ENCODE measurements around the gene STXBP6.

STXBP6 gene

DNA sequence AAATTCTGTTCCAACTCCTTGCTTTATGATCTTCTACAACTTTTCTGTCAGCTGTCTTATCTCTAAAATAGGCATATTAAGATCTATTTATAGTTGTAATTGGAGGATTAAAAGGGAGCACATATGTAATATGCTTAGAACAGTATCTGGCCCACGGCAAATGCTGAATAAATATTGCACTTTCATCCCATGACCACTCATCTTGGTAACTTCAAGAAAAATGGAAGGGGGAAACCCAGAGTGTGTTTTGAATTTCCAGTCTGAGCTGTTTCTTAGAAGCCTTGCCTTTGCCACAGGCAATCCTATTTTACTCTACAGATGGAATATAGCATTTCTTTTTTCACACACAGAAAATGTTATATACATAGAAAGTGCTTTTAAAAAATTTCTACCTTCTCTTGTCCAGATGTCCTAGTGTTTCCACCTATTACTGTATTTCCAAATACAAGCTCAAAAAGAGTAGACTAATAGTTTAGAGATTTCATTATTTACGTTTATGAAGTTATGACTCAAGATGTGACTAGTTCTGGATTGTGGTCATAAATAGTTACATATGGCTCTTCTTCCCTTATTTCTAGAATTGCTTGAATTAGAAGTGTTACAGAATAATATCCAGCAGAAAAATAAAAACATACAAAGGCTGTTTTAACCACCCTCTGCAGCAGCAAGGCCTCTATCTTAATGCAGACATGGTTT lies 6.2 kb upstream of the STXBP6 start:
- Histone ChIP-seq H3K79me2 (ENCODE audit: control insufficient read depth, insufficient read depth, low read length) (no peaks in the 10 kb centered on the region), H2BK120ac (ENCODE audit: low read depth, low read length) (no peak overlapping the region), H3K27me3 (ENCODE audit: insufficient read depth, low read length, poor library complexity) (peaks cover 9% of the 10 kb centered on the region), H3K4me1 (ENCODE audit: control insufficient read depth, low read depth, low read length) (no peaks in the 10 kb centered on the region), H3K4me3 (ENCODE audit: low read length) (no peak overlapping the region), H3K27ac (ENCODE audit: low read depth, low read length) (no peak overlapping the region), H4K8ac (ENCODE audit: low read depth, low read length) (no peak overlapping the region), H3K36me3 (ENCODE audit: control insufficient read depth, insufficient read depth, low read length) (no peaks in the 10 kb centered on the region), H2AK5ac (ENCODE audit: low read length) (no peak overlapping the region), H3K4me2 (ENCODE audit: low read length) (no peak overlapping the region), H2BK5ac (ENCODE audit: low read length) (no peak overlapping the region), H3K9ac (ENCODE audit: low read length) (no peak overlapping the region), H3K18ac (ENCODE audit: low read length) (no peak overlapping the region), H3K23ac (ENCODE audit: low read length) (no peak overlapping the region), H4K5ac (ENCODE audit: low read length) (no peak overlapping the region), H2BK15ac (replicated peaks; ENCODE audit: low read depth) (no peak overlapping the region), H3K79me1 (ENCODE audit: low read length) (no peaks in the 10 kb centered on the region), H3K56ac (ENCODE audit: low read length) (no peak overlapping the region), H3K4ac (ENCODE audit: low read depth, low read length) (no peak overlapping the region)
- DNase-seq: no peak
- no CpG with 5 or more reads among the region's 2 CpGs for whole genome bisulfite sequencing (ENCODE audit: extremely low coverage, insufficient coverage, low lambda C conversion rate)

DNA sequence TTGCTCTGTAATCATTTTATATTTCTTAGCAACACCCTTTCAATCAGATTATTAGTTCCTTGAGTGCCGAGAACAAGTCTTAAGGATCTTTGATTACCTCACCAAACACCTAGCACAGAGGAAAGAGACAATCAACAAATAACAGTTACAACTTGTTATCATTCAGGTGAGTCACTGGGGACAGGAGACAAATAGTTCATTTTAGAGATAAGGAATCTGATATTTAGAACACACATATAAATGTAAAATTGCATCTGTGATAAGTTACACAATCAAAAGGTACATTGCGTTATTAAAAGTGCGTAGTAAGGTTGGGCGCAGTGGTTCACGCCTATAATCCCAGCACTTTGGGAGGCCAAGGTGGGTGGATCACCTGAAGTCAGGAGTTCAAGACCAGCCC lies 5.1 kb upstream of the STXBP6 start:
- DNase-seq: no peak
- Histone ChIP-seq H3K79me2 (ENCODE audit: control insufficient read depth, insufficient read depth, low read length) (no peaks in the 10 kb centered on the region), H3K4me2 (ENCODE audit: low read length) (no peak overlapping the region), H4K8ac (ENCODE audit: low read depth, low read length) (no peak overlapping the region), H2AK5ac (ENCODE audit: low read length) (no peak overlapping the region), H3K9ac (ENCODE audit: low read length) (no peak overlapping the region), H3K4ac (ENCODE audit: low read depth, low read length) (no peak overlapping the region), H3K27me3 (ENCODE audit: insufficient read depth, low read length, poor library complexity) (peaks cover 13% of the 10 kb centered on the region), H3K56ac (ENCODE audit: low read length) (no peak overlapping the region), H4K5ac (ENCODE audit: low read length) (no peak overlapping the region), H3K36me3 (ENCODE audit: control insufficient read depth, insufficient read depth, low read length) (no peaks in the 10 kb centered on the region), H2BK15ac (replicated peaks; ENCODE audit: low read depth) (no peak overlapping the region), H3K23ac (ENCODE audit: low read length) (no peak overlapping the region), H3K27ac (ENCODE audit: low read depth, low read length) (no peak overlapping the region), H3K18ac (ENCODE audit: low read length) (no peak overlapping the region), H2BK120ac (ENCODE audit: low read depth, low read length) (no peak overlapping the region), H3K4me3 (ENCODE audit: low read length) (no peak overlapping the region), H3K4me1 (ENCODE audit: control insufficient read depth, low read depth, low read length) (no peaks in the 10 kb centered on the region), H3K79me1 (ENCODE audit: low read length) (no peaks in the 10 kb centered on the region), H2BK5ac (ENCODE audit: low read length) (no peak overlapping the region)
- WGBS (ENCODE audit: extremely low coverage, insufficient coverage, low lambda C conversion rate): no CpG with 5 or more reads among the region's 5 CpGs

DNA sequence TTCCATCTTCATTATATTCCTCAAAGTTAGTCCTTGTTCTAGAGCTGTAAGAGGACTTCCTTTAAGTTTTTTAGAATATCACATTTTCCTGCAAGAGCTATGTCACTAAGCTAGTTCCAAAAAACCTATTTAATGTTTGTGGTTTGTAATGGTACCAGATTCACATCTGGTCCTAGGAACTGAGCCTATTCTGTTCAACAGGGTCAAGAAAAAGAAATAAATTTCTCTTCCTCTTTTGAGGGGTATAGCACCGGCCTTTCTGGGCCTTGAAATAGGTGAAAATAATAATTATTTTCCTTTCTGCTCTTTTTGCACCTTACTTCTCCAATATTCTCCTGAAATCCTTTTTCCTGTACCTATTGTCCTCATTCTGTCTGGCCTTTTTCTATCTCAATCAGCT lies 3.6 kb upstream of the STXBP6 start:
- Histone ChIP-seq H2AK5ac (ENCODE audit: low read length) (no peak overlapping the region), H3K9ac (ENCODE audit: low read length) (no peak overlapping the region), H2BK15ac (replicated peaks; ENCODE audit: low read depth) (no peak overlapping the region), H3K79me1 (ENCODE audit: low read length) (no peaks in the 10 kb centered on the region), H3K18ac (ENCODE audit: low read length) (no peak overlapping the region), H3K4ac (ENCODE audit: low read depth, low read length) (no peak overlapping the region), H3K27ac (ENCODE audit: low read depth, low read length) (no peak overlapping the region), H2BK5ac (ENCODE audit: low read length) (no peak overlapping the region), H3K79me2 (ENCODE audit: control insufficient read depth, insufficient read depth, low read length) (no peaks in the 10 kb centered on the region), H3K23ac (ENCODE audit: low read length) (no peak overlapping the region), H3K4me3 (ENCODE audit: low read length) (no peak overlapping the region), H3K4me2 (ENCODE audit: low read length) (no peak overlapping the region), H4K8ac (ENCODE audit: low read depth, low read length) (no peak overlapping the region), H2BK120ac (ENCODE audit: low read depth, low read length) (no peak overlapping the region), H3K56ac (ENCODE audit: low read length) (no peak overlapping the region), H3K27me3 (ENCODE audit: insufficient read depth, low read length, poor library complexity) (peaks cover 24% of the 10 kb centered on the region), H3K36me3 (ENCODE audit: control insufficient read depth, insufficient read depth, low read length) (no peaks in the 10 kb centered on the region), H4K5ac (ENCODE audit: low read length) (no peak overlapping the region), H3K4me1 (ENCODE audit: control insufficient read depth, low read depth, low read length) (no peaks in the 10 kb centered on the region)
- DNase-seq: no peak
- WGBS (ENCODE audit: extremely low coverage, insufficient coverage, low lambda C conversion rate): no CpG with 5 or more reads among the region's 1 CpG

- no peak overlapping the region for H3K4me3 ChIP-seq (ENCODE audit: low read length)
- H4K8ac ChIP-seq (ENCODE audit: low read depth, low read length): no peak overlapping the region
- no CpG with 5 or more reads among the region's 4 CpGs for WGBS (ENCODE audit: extremely low coverage, insufficient coverage, low lambda C conversion rate)
- no peak overlapping the region for H3K4ac ChIP-seq (ENCODE audit: low read depth, low read length)
- peaks cover 30% of the 10 kb centered on the region for H3K27me3 ChIP-seq (ENCODE audit: insufficient read depth, low read length, poor library complexity)
- no peak overlapping the region for H2AK5ac ChIP-seq (ENCODE audit: low read length)
- H3K4me1 ChIP-seq (ENCODE audit: control insufficient read depth, low read depth, low read length): no peaks in the 10 kb centered on the region
- H3K56ac ChIP-seq (ENCODE audit: low read length): no peak overlapping the region
- no peaks in the 10 kb centered on the region for H3K79me2 ChIP-seq (ENCODE audit: control insufficient read depth, insufficient read depth, low read length)
- no peak overlapping the region for H3K27ac ChIP-seq (ENCODE audit: low read depth, low read length)
- H3K9ac ChIP-seq (ENCODE audit: low read length): no peak overlapping the region
- no peak overlapping the region for H3K23ac ChIP-seq (ENCODE audit: low read length)
- no peak overlapping the region for H2BK5ac ChIP-seq (ENCODE audit: low read length)
- no peaks in the 10 kb centered on the region for H3K36me3 ChIP-seq (ENCODE audit: control insufficient read depth, insufficient read depth, low read length)
- H2BK15ac ChIP-seq (replicated peaks; ENCODE audit: low read depth): no peak overlapping the region
- H3K18ac ChIP-seq (ENCODE audit: low read length): no peak overlapping the region
- H4K5ac ChIP-seq (ENCODE audit: low read length): no peak overlapping the region
- no peaks in the 10 kb centered on the region for H3K79me1 ChIP-seq (ENCODE audit: low read length)
- no peak overlapping the region for H2BK120ac ChIP-seq (ENCODE audit: low read depth, low read length)
- H3K4me2 ChIP-seq (ENCODE audit: low read length): no peak overlapping the region
- DNase-seq: no peak
These were observed 3.0 kb upstream of the STXBP6 start for GRCh38 chr14:25052921-25053320.

- Histone ChIP-seq H4K8ac (ENCODE audit: low read depth, low read length) (no peak overlapping the region), H3K4ac (ENCODE audit: low read depth, low read length) (no peak overlapping the region), H4K5ac (ENCODE audit: low read length) (no peak overlapping the region), H3K23ac (ENCODE audit: low read length) (no peak overlapping the region), H2BK15ac (replicated peaks; ENCODE audit: low read depth) (no peak overlapping the region), H3K27me3 (ENCODE audit: insufficient read depth, low read length, poor library complexity) (peaks cover 31% of the 10 kb centered on the region), H2BK120ac (ENCODE audit: low read depth, low read length) (no peak overlapping the region), H3K4me2 (ENCODE audit: low read length) (no peak overlapping the region), H3K4me3 (ENCODE audit: low read length) (no peak overlapping the region), H3K36me3 (ENCODE audit: control insufficient read depth, insufficient read depth, low read length) (no peaks in the 10 kb centered on the region), H2BK5ac (ENCODE audit: low read length) (no peak overlapping the region), H3K79me1 (ENCODE audit: low read length) (no peaks in the 10 kb centered on the region), H2AK5ac (ENCODE audit: low read length) (no peak overlapping the region), H3K27ac (ENCODE audit: low read depth, low read length) (no peak overlapping the region), H3K9ac (ENCODE audit: low read length) (no peak overlapping the region), H3K18ac (ENCODE audit: low read length) (no peak overlapping the region), H3K56ac (ENCODE audit: low read length) (no peak overlapping the region), H3K79me2 (ENCODE audit: control insufficient read depth, insufficient read depth, low read length) (no peaks in the 10 kb centered on the region), H3K4me1 (ENCODE audit: control insufficient read depth, low read depth, low read length) (no peaks in the 10 kb centered on the region)
- DNase-seq: no peak
- WGBS (ENCODE audit: extremely low coverage, insufficient coverage, low lambda C conversion rate): no CpG with 5 or more reads among the region's 2 CpGs
These were observed 2.4 kb upstream of the STXBP6 start for GRCh38 chr14:25052385-25052784.

Measured in mesendoderm (in vitro differentiated cells).